HCT116 (cell line): Measurements from ENCODE around the gene FARP1. TPM values are rescaled to one million over a fixed set of nuclear protein-coding genes. Genes with fewer than 3 reads are reported as not detected.
A peak's percentile ranks its signal among the peaks of the same experiment; 100 is the strongest.

ENCODE experiments used
- ATAC-seq: fragments of 200-7000 bp; cut with Tn5 transposase; 2 replicates; pipeline ENCODE4 v1.9.1; 2020; ENCODE audit warnings: mild to moderate bottlenecking, moderate library complexity
- BruUV-seq: library from RNA; stranded (reverse); fragments of 400-500 nt; replicated peaks from 2 replicates; lab custom pipeline; 2021; lab: Mats Ljungman, UMichigan
- CTCF ChIA-PET: fragments of 300-600 bp; sonication (Branson Sonifier 250); formaldehyde crosslinking; loops from one replicate; lab custom pipeline; 2021; ENCODE audit warnings: antibody characterized with exemption; lab: Charles Lee
- POLR2A ChIA-PET: fragments of 300-600, 350-600 bp; sonication (Branson Sonifier 250); formaldehyde crosslinking; loops from one replicate; lab custom pipeline; 2021; ENCODE audit warnings: antibody characterized with exemption; lab: Charles Lee
- RAD21 ChIA-PET, 2 experiments: fragments of 300-600 bp; sonication (Branson Sonifier 250); formaldehyde crosslinking; loops; one replicate each; lab custom pipeline; 2023; ENCODE audit warnings: low total read pairs in 2 of 2; ENCODE audit not compliant: uncharacterized antibody in 2 of 2, unreplicated experiment in 2 of 2, low non-redundant PET in 1 of 2; lab: Charles Lee
- DNase-seq: peaks from one replicate; pipeline ENCODE4 v3.0.0-alpha.2; 2010; ENCODE audit warnings: low read depth, low spot score
- H2AFZ ChIP-seq: fragments of 200-600 bp; shearing (Covaris generic), sonication (generic); 2 replicates; pipeline ENCODE4 v1.6.1; 2017; ENCODE audit warnings: low read depth, mixed run types, mixed read lengths, antibody characterized with exemption, low read length; ENCODE audit not compliant: poor library complexity, severe bottlenecking
- H3K27ac ChIP-seq: 2 replicates; pipeline ENCODE4 v1.5.1; 2012; ENCODE audit warnings: low read depth, low read length
- H3K27me3 ChIP-seq: fragments of 200-600 bp; sonication (generic); 2 replicates; pipeline ENCODE4 v1.6.1; 2016; ENCODE audit warnings: mixed run types, low read length, mixed read lengths; ENCODE audit not compliant: insufficient read depth
- H3K36me3 ChIP-seq, 2 experiments: fragments of 200-500 bp in 1 of 2; fragments of 200-600 bp in 1 of 2; sonication (Bioruptor generic) in 1 of 2; sonication (generic) in 1 of 2; 2 replicates each; pipeline versions ENCODE4 v1.5.1 to v1.6.1; 2014 to 2016; ENCODE audit warnings: low read length in 2 of 2, inconsistent platforms in 1 of 2, mixed read lengths in 1 of 2, mixed run types in 1 of 2; ENCODE audit not compliant: insufficient read depth in 2 of 2, control insufficient read depth in 1 of 2
- H3K4me1 ChIP-seq, 2 experiments: fragments of 200-600 bp in 1 of 2; sonication (generic) in 1 of 2; 2 replicates each; pipeline versions ENCODE4 v1.5.1 to v1.6.1; 2012 to 2017; ENCODE audit warnings: low read length in 2 of 2, inconsistent platforms in 1 of 2, mild to moderate bottlenecking in 1 of 2, mixed read lengths in 1 of 2, mixed run types in 1 of 2, moderate library complexity in 1 of 2; ENCODE audit not compliant: insufficient read depth in 2 of 2, control insufficient read depth in 1 of 2
- H3K4me2 ChIP-seq: fragments of 200-600 bp; sonication (generic); 2 replicates; pipeline ENCODE4 v1.6.1; 2017; ENCODE audit warnings: mixed run types, low read length, mixed read lengths
- H3K4me3 ChIP-seq, 2 experiments: fragments of 200-600 bp in 1 of 2; sonication (generic) in 1 of 2; replicated peaks in 1 of 2; 2 replicates each; pipeline ENCODE4 v1.5.1; 2011 to 2016; ENCODE audit warnings: low read length in 2 of 2, control low read depth in 1 of 2, low read depth in 1 of 2, mild to moderate bottlenecking in 1 of 2, mixed read lengths in 1 of 2, mixed run types in 1 of 2
- H3K79me2 ChIP-seq: fragments of 200-600 bp; sonication (generic); 2 replicates; pipeline ENCODE4 v1.6.1; 2017; ENCODE audit warnings: mild to moderate bottlenecking, mixed run types, low read length, moderate library complexity, mixed read lengths; ENCODE audit not compliant: insufficient read depth
- H3K9ac ChIP-seq: fragments of 200-600 bp; sonication (generic); 2 replicates; pipeline ENCODE4 v1.6.1; 2016; ENCODE audit warnings: low read length, mixed read lengths
- H3K9me2 ChIP-seq: fragments of 200-600 bp; sonication (generic), shearing (Covaris generic); 2 replicates; pipeline ENCODE4 v1.6.1; 2017; ENCODE audit warnings: mixed run types, mild to moderate bottlenecking, moderate library complexity; ENCODE audit not compliant: insufficient read depth
- H3K9me3 ChIP-seq, 2 experiments: fragments of 200-500 bp in 1 of 2; fragments of 200-600 bp in 1 of 2; sonication (Bioruptor generic) in 1 of 2; sonication (generic) in 1 of 2; 2 replicates each; pipeline ENCODE4 v1.6.1; 2014 to 2017; ENCODE audit warnings: low read length in 2 of 2, mixed read lengths in 2 of 2, inconsistent platforms in 1 of 2, low read depth in 1 of 2, mild to moderate bottlenecking in 1 of 2, mixed run types in 1 of 2, moderate library complexity in 1 of 2; ENCODE audit not compliant: control insufficient read depth in 1 of 2, insufficient read depth in 1 of 2
- H4K20me1 ChIP-seq: fragments of 200-600 bp; sonication (generic), shearing (Covaris generic); 2 replicates; pipeline ENCODE4 v1.6.1; 2017; ENCODE audit warnings: mixed run types, mild to moderate bottlenecking, moderate library complexity; ENCODE audit not compliant: insufficient read depth
- CEBPB ChIP-seq: IDR thresholded peaks from 2 replicates; pipeline ENCODE4 v1.6.1; 2012; ENCODE audit warnings: low read depth
- EGR1 ChIP-seq: IDR thresholded peaks from 2 replicates; pipeline ENCODE4 v1.6.1; 2012; ENCODE audit warnings: low read depth
- EZH2 ChIP-seq: fragments of 200-600 bp; sonication (generic); IDR thresholded peaks from 2 replicates; pipeline ENCODE4 v1.6.1; 2017; ENCODE audit warnings: antibody characterized with exemption, mixed run types
- EZH2phosphoT487 ChIP-seq: fragments of 200-600 bp; IDR thresholded peaks from 2 replicates; pipeline ENCODE4 v1.6.1; 2018; ENCODE audit warnings: antibody characterized with exemption, borderline replicate concordance
- FOSL1 ChIP-seq: IDR thresholded peaks from 2 replicates; pipeline ENCODE4 v1.6.1; 2012; ENCODE audit warnings: low read depth
- POLR2A ChIP-seq: IDR thresholded peaks from 2 replicates; pipeline ENCODE4 v1.7.0; 2011; ENCODE audit warnings: borderline replicate concordance; ENCODE audit not compliant: insufficient read depth, insufficient read length; ENCODE audit errors: extremely low read depth
- POLR2AphosphoS5 ChIP-seq: IDR thresholded peaks from 2 replicates; pipeline ENCODE4 v1.6.1; 2011; ENCODE audit warnings: mild to moderate bottlenecking, low read depth, low read length, moderate library complexity
- SIN3A ChIP-seq: IDR thresholded peaks from 2 replicates; pipeline ENCODE4 v1.6.1; 2012; ENCODE audit warnings: low read depth
- SP1 ChIP-seq: IDR thresholded peaks from 2 replicates; pipeline ENCODE4 v1.6.1; 2012; ENCODE audit warnings: low read depth
- SRF ChIP-seq: IDR thresholded peaks from 2 replicates; pipeline ENCODE4 v1.6.1; 2012; ENCODE audit warnings: low read depth
- TCF7L2 ChIP-seq: IDR thresholded peaks from 2 replicates; pipeline ENCODE4 v1.7.0; 2011; ENCODE audit warnings: borderline replicate concordance, inconsistent platforms; ENCODE audit not compliant: insufficient read depth, insufficient read length; ENCODE audit errors: extremely low read depth
- YY1 ChIP-seq: IDR thresholded peaks from 2 replicates; pipeline ENCODE4 v1.6.1; 2011; ENCODE audit warnings: low read length, low read depth, moderate library complexity, mild to moderate bottlenecking; ENCODE audit not compliant: insufficient replicate concordance; ENCODE audit errors: extremely low read depth
- ZFX ChIP-seq: fragments of 450-650 bp; IDR thresholded peaks from 2 replicates; pipeline ENCODE4 v1.6.1; 2017
- intact Hi-C: fragments of 100-400 bp; cut with micrococcal nuclease; formaldehyde crosslinking; loops from 2 replicates; pipeline ENCODE4 v1.10.0; 2022
- total RNA-seq: library from RNA; stranded (reverse); gene quantifications from one replicate; pipeline ENCODE4 v1.2.1, GENCODE V29; 2021; ENCODE audit not compliant: unreplicated experiment
- TF ChIP-seq, protein P1 (sequence below), 3 experiments: fragments of 200-600 bp in 1 of 3; sonication (generic) in 1 of 3; IDR thresholded peaks in 2 of 3; conservative IDR thresholded peaks in 1 of 3; 2 replicates each; pipeline ENCODE4 v1.5.1; 2012 to 2017; ENCODE audit warnings: low read depth in 2 of 3, low read length in 2 of 3, antibody characterized with exemption in 1 of 3, borderline replicate concordance in 1 of 3, control low read depth in 1 of 3, mild to moderate bottlenecking in 1 of 3, mixed read lengths in 1 of 3, mixed run types in 1 of 3, moderate library complexity in 1 of 3; ENCODE audit not compliant: insufficient read depth in 1 of 3
- TF ChIP-seq, protein P2 (sequence below): IDR thresholded peaks from 2 replicates; pipeline ENCODE4 v1.6.1; 2012
- TF ChIP-seq, protein P3 (sequence below): IDR thresholded peaks from 2 replicates; pipeline ENCODE4 v1.6.1; 2012; ENCODE audit warnings: low read depth

The FARP1 gene
- total RNA-seq, 1 experiment from 2014 or later = 30.5 TPM

DNA sequence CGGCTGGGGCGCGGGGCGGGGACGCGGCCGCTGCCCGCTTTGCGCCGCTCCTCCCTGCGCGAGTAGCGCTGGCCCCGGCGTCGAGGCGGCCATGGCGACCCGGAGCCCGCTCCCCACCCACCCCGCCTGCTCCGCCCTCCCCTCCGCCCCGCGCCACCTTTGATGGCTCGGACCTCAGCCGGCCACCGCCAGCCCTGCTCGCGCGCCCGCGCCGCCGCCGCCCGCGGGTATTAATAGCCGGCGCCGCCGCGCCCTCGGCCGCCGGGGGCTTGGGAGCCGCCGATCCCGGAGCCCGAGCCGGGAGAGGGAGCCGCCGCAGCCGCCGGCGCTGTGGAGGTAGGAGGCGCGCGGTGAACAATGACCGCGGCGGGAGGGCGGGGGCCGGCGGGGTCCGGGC is 261 bp downstream of the FARP1 start:
- Histone ChIP-seq H3K79me2 (peaks cover 16% of the 10 kb centered on the region), H3K27ac (peak overlapping the region; percentile 64; the same call in 1 of the 2 replicates), H3K9me3 (no peaks in the 10 kb centered on the region)
- POLR2A ChIA-PET = no interaction called here
- TF ChIP-seq EGR1 = no peak
- TF ChIP-seq, all 23 proteins: peak for 0
- H3K36me3 ChIP-seq = no peaks in the 10 kb centered on the region
- H4K20me1 ChIP-seq = peaks cover 4% of the 10 kb centered on the region; the same call in 1 of the 2 replicates
- ChIA-PET RAD21 (no interaction called here), CTCF (no interaction called here)
- H3K27me3 ChIP-seq = no peaks in the 10 kb centered on the region
- H3K4me3 ChIP-seq = peak overlapping the region; percentile 51 to 72; a peak in 3 of 4 replicates
- H3K4me2 ChIP-seq = peak overlapping the region; percentile 82
- H3K9me2 ChIP-seq = no peaks in the 10 kb centered on the region
- ATAC-seq (peak; percentile 69), DNase-seq (no peak)
- intact Hi-C loops = loop anchor here (2.0 to 10.0 kb wide), 2 partner anchors 288 to 532 kb away; no protein-coding TSS in a partner anchor
- H3K4me1 ChIP-seq = peaks cover 40 to 51% of the 10 kb centered on the region in 2 experiments
- H3K9ac ChIP-seq = peak overlapping the region; percentile 65
- no peak overlapping the region for H2AFZ ChIP-seq
- no TSS peak for BruUV-seq

DNA sequence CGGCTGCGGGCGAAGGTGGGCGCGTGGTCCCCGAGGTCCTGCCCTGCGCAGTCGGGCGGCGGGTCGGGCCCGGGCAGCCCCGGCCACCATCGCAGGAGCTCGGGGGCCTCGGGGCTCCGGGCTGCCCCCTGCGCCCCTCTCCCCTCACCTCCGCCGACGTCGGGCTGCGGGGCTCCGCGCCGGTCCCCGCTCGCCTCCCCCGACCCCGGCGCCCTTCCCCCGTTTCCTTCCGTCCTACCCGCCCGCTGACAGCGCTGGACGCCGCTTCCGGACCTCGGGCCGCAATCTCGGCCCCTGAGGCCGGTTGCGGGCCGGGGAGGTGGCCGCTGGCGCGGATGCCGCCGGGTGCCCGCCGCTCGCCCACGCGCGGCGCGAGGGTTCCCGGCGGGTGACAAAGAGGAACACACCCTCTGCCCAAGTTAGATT is 720 bp downstream of the FARP1 start:
- DNase-seq (no peak), ATAC-seq (0 out of 2 replicates have a peak, but pooled peaks have one; percentile 1)
- Histone ChIP-seq H3K4me1 (peaks cover 40 to 51% of the 10 kb centered on the region in 2 experiments), H3K9me2 (no peaks in the 10 kb centered on the region), H3K9me3 (no peaks in the 10 kb centered on the region), H3K27ac (peak overlapping the region; percentile 64; the same call in 1 of the 2 replicates), H3K4me2 (peak overlapping the region; percentile 82), H3K79me2 (peaks cover 16% of the 10 kb centered on the region), H3K9ac (peak overlapping the region; percentile 65), H3K4me3 (peak overlapping the region; percentile 51 to 72), H4K20me1 (peaks cover 4% of the 10 kb centered on the region; the same call in 1 of the 2 replicates), H3K27me3 (no peaks in the 10 kb centered on the region), H3K36me3 (no peaks in the 10 kb centered on the region), H2AFZ (no peak overlapping the region)
- no TSS peak for BruUV-seq
- ChIA-PET RAD21 (no interaction called here), POLR2A (no interaction called here), CTCF (no interaction called here)
- intact Hi-C loops = loop anchor here (2.0 to 10.0 kb wide), 2 partner anchors 287 to 531 kb away; no protein-coding TSS in a partner anchor
- no peak for TF ChIP-seq SIN3A
- no peak for TF ChIP-seq EZH2phosphoT487
- TF ChIP-seq, protein P1, sequence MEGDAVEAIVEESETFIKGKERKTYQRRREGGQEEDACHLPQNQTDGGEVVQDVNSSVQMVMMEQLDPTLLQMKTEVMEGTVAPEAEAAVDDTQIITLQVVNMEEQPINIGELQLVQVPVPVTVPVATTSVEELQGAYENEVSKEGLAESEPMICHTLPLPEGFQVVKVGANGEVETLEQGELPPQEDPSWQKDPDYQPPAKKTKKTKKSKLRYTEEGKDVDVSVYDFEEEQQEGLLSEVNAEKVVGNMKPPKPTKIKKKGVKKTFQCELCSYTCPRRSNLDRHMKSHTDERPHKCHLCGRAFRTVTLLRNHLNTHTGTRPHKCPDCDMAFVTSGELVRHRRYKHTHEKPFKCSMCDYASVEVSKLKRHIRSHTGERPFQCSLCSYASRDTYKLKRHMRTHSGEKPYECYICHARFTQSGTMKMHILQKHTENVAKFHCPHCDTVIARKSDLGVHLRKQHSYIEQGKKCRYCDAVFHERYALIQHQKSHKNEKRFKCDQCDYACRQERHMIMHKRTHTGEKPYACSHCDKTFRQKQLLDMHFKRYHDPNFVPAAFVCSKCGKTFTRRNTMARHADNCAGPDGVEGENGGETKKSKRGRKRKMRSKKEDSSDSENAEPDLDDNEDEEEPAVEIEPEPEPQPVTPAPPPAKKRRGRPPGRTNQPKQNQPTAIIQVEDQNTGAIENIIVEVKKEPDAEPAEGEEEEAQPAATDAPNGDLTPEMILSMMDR (IDR thresholded peaks at IDR 0.05 in 2 of 3, conservative IDR thresholded peaks at IDR 0.05 in 1 of 3; ENCODE audit: borderline replicate concordance in 1 of 3, insufficient read depth in 1 of 3, low read depth in 2 of 3, low read length in 2 of 3) = no peak
- TF ChIP-seq, protein P2, sequence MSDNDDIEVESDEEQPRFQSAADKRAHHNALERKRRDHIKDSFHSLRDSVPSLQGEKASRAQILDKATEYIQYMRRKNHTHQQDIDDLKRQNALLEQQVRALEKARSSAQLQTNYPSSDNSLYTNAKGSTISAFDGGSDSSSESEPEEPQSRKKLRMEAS = no peak
- TF ChIP-seq, protein P3, sequence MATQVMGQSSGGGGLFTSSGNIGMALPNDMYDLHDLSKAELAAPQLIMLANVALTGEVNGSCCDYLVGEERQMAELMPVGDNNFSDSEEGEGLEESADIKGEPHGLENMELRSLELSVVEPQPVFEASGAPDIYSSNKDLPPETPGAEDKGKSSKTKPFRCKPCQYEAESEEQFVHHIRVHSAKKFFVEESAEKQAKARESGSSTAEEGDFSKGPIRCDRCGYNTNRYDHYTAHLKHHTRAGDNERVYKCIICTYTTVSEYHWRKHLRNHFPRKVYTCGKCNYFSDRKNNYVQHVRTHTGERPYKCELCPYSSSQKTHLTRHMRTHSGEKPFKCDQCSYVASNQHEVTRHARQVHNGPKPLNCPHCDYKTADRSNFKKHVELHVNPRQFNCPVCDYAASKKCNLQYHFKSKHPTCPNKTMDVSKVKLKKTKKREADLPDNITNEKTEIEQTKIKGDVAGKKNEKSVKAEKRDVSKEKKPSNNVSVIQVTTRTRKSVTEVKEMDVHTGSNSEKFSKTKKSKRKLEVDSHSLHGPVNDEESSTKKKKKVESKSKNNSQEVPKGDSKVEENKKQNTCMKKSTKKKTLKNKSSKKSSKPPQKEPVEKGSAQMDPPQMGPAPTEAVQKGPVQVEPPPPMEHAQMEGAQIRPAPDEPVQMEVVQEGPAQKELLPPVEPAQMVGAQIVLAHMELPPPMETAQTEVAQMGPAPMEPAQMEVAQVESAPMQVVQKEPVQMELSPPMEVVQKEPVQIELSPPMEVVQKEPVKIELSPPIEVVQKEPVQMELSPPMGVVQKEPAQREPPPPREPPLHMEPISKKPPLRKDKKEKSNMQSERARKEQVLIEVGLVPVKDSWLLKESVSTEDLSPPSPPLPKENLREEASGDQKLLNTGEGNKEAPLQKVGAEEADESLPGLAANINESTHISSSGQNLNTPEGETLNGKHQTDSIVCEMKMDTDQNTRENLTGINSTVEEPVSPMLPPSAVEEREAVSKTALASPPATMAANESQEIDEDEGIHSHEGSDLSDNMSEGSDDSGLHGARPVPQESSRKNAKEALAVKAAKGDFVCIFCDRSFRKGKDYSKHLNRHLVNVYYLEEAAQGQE = no peak
- no peak for TF ChIP-seq POLR2A
- TF ChIP-seq FOSL1 = no peak
- no peak for TF ChIP-seq TCF7L2
- no peak for TF ChIP-seq EZH2
- TF ChIP-seq POLR2AphosphoS5 = no peak
- no peak for TF ChIP-seq SRF
- no peak for TF ChIP-seq CEBPB
- TF ChIP-seq ZFX = peak; percentile 36; the same call in 1 of the 2 replicates
- no peak for TF ChIP-seq SP1
- TF ChIP-seq YY1 = no peak
